Tibial nerve (tissue), 3 donors: ENCODE data around the gene STOX2.

ENCODE experiments used
- CTCF ChIP-seq, 5 experiments: fragments of 200-600 bp in 3 of 5; fragments of 450-650 bp in 2 of 5; sonication (generic) in 3 of 5; IDR thresholded peaks; one replicate each; pipeline ENCODE4 v1.5.1; 2016 to 2019; ENCODE audit warnings: antibody characterized with exemption in 5 of 5, mild to moderate bottlenecking in 3 of 5, moderate library complexity in 2 of 5
- POLR2A ChIP-seq, 2 donors: fragments of 450-650 bp; IDR thresholded peaks; one replicate each; pipeline ENCODE4 v1.6.1; 2017; ENCODE audit warnings: antibody characterized with exemption in 2 of 2, mild to moderate bottlenecking in 2 of 2, moderate library complexity in 2 of 2

- no peak for TF ChIP-seq CTCF (IDR thresholded peaks at IDR 0.05)
- no peak for TF ChIP-seq POLR2A (IDR thresholded peaks at IDR 0.05)
Measured at GRCh38 chr4:183989931-183990330, 84.8 kb downstream of the STOX2 start.
